Kidney (tissue), 22 donors: ENCODE results near the gene L3MBTL4. TPM values are rescaled to one million over a fixed set of nuclear protein-coding genes. Genes with fewer than 3 reads are reported as not detected.

Experiments used
- DNase-seq, 5 donors: peaks; one replicate each; pipeline ENCODE4 v3.0.0-alpha.2; 2013 to 2020
- FAIRE-seq: peaks from 2 replicates; lab custom pipeline; 2012; peaks lifted over from hg19 to GRCh38; lab: Jason Lieb, UNC
- H3K27ac ChIP-seq, 2 donors: one replicate each; pipeline ENCODE4 v1.7.0; 2013; ENCODE audit warnings: low read depth in 2 of 2, low read length in 2 of 2, inconsistent platforms in 1 of 2
- H3K27me3 ChIP-seq: one replicate; pipeline ENCODE4 v1.7.1; 2013; ENCODE audit warnings: low read length, inconsistent platforms; ENCODE audit not compliant: control insufficient read depth, insufficient read depth
- H3K36me3 ChIP-seq, 3 donors: one replicate each; pipeline versions ENCODE4 v1.7.0 to v1.7.1; 2013; ENCODE audit warnings: low read length in 3 of 3, control low read depth in 1 of 3, inconsistent platforms in 1 of 3; ENCODE audit not compliant: insufficient read depth in 3 of 3, control insufficient read depth in 2 of 3
- H3K4me1 ChIP-seq, 3 donors: one replicate each; pipeline versions ENCODE4 v1.7.0 to v1.7.1; 2013; ENCODE audit warnings: low read length in 3 of 3, inconsistent platforms in 1 of 3, low read depth in 1 of 3; ENCODE audit not compliant: control insufficient read depth in 2 of 3, insufficient read depth in 2 of 3
- H3K4me3 ChIP-seq, 3 donors: one replicate each; pipeline versions ENCODE4 v1.7.0 to v1.8.1; 2013; ENCODE audit warnings: low read length in 3 of 3, control low read depth in 1 of 3, inconsistent platforms in 1 of 3
- H3K9ac ChIP-seq, 3 donors: one replicate each; pipeline versions ENCODE4 v1.7.0 to v1.7.1; 2013; ENCODE audit warnings: low read length in 3 of 3, control low read depth in 1 of 3, inconsistent platforms in 1 of 3
- H3K9me3 ChIP-seq, 3 donors: one replicate each; pipeline versions ENCODE4 v1.7.0 to v1.7.1; 2013; ENCODE audit warnings: low read length in 3 of 3, control low read depth in 1 of 3, inconsistent platforms in 1 of 3; ENCODE audit not compliant: control insufficient read depth in 2 of 3, insufficient read depth in 1 of 3
- CTCF ChIP-seq: IDR thresholded peaks from 3 replicates; pipeline ENCODE4 v1.5.1; 2012; ENCODE audit warnings: mild to moderate bottlenecking, moderate library complexity, borderline replicate concordance; ENCODE audit not compliant: insufficient read depth; ENCODE audit errors: extremely low read depth
- intact Hi-C: fragments of 100-400 bp; cut with DNase I; formaldehyde crosslinking; loops from one replicate; pipeline ENCODE4 v1.11.1; 2022
- long read RNA-seq, 10 donors: library from polyadenylated mRNA in 1 of 10; unstranded in 1 of 10; transcript quantifications; one replicate each; pipeline ENCODE4 v2.0.0 and lab custom pipeline, GENCODE V29; 2021 to 2026
- polyA plus RNA-seq: library from polyadenylated mRNA; stranded (reverse); fragments of 350-450 nt; fragmentation: Illumina TruSeq; extraction: RNeasy Lipid Tissue Mini Kit (QIAGEN cat#74804); gene quantifications from one replicate; pipeline ENCODE4 v1.2.3, GENCODE V29; 2014; ENCODE audit warnings: low read depth, low replicate concordance; ENCODE audit not compliant: insufficient read depth
- total RNA-seq: library from RNA; stranded (reverse); fragmentation: NEBNext Ultra II Directional; extraction: Animal tissue kit (Norgen Biotek cat#: 25700); gene quantifications from one replicate; pipeline ENCODE4 v1.2.1, GENCODE V29; 2021
- donor health status: control.
- donor health status: control.
- donor health status: control.
- donor health status: control.
- donor health status: control.
- donor health status: DM: yes; HTN: yes; CAD: no.
- donor health status: Normal renal cell carcinoma (clear cell type).

L3MBTL4 gene
- total RNA-seq, result 15.2 TPM
- 3.9 TPM for polyA plus RNA-seq
- long read RNA-seq, donor 1, result 0 reads
- long read RNA-seq, donor 2, result 0 reads
- long read RNA-seq, donor 3, result 0 reads
- long read RNA-seq, donor 4, partial matches to known transcripts, result 0 of 1 reads
- long read RNA-seq, donor 4, other reads (novel, unspliced or antisense), result 0 of 1 reads
- long read RNA-seq, donor 5, result 0 reads
- long read RNA-seq, donor 6, result 0 reads
- long read RNA-seq, donor 7, partial matches to known transcripts, result 2 of 11 reads
- long read RNA-seq, donor 7, other reads (novel, unspliced or antisense), result 7 of 11 reads
- long read RNA-seq, donor 8, result 0 reads
- long read RNA-seq, donor 9, result 0 reads
- long read RNA-seq, donor 10, result 0 reads

GRCh38 chr18:6414723-6415417 lies at the start of gene L3MBTL4:
L3MBTL4 (minus strand) TSS chr18:6414911; CDS start chr18:6311625, 103,286 bp downstream.
- peak within 1 kb of the TSS; percentile 54 to 85 (median 84) for H3K9ac ChIP-seq
- FAIRE-seq, result no peak
- peak; percentile 43 to 84 (median 59) for DNase-seq

GRCh38 chr18:6452194-6452593 lies 37.5 kb upstream of the L3MBTL4 start:
- H3K4me1 ChIP-seq, result no peaks in the 10 kb centered on the region
- no peaks in the 10 kb centered on the region for H3K36me3 ChIP-seq
- no peaks in the 10 kb centered on the region for H3K27me3 ChIP-seq
- FAIRE-seq (no peak), DNase-seq (no peak)
- no peak overlapping the region for H3K4me3 ChIP-seq
- TF ChIP-seq CTCF, result no peak
- intact Hi-C loops, result no loop called here
- no peaks in the 10 kb centered on the region for H3K9me3 ChIP-seq
- H3K27ac ChIP-seq, result no peak overlapping the region
- H3K9ac ChIP-seq, result no peak overlapping the region

More at GRCh38 chr18:6414723-6415417, at the start of gene L3MBTL4:
- Histone ChIP-seq H3K9me3 (no peaks in the 10 kb centered on the region), H3K27me3 (no peaks in the 10 kb centered on the region), H3K36me3 (no peaks in the 10 kb centered on the region), H3K4me1 (peaks cover 0 to 3% (median 0%) of the 10 kb centered on the region in 3 donors), H3K4me3 (peak within 1 kb of the TSS; percentile 74 to 93 (median 93)), H3K27ac (peak within 1 kb of the TSS; percentile 80 to 81)
- no peak for TF ChIP-seq CTCF
- intact Hi-C loops, result no loop called here

- FAIRE-seq, result no peak
- intact Hi-C loops, result no loop called here
- H3K27me3 ChIP-seq, result no peaks in the 10 kb centered on the region
- H3K9ac ChIP-seq, result no peak overlapping the region
- H3K4me3 ChIP-seq, result no peak overlapping the region
- H3K4me1 ChIP-seq, result no peaks in the 10 kb centered on the region
- H3K9me3 ChIP-seq, result no peaks in the 10 kb centered on the region
- no peak overlapping the region for H3K27ac ChIP-seq
- no peaks in the 10 kb centered on the region for H3K36me3 ChIP-seq
- no peak for TF ChIP-seq CTCF
- no peak for DNase-seq
Measured at GRCh38 chr18:6449213-6449612, 34.5 kb upstream of the L3MBTL4 start.
